Tibial nerve (tissue), 4 donors: ENCODE results near the gene SLC16A10.

Experiments
- EP300 ChIP-seq, 2 donors: sonication (generic); formaldehyde crosslinking; IDR thresholded peaks; one replicate each; pipeline ENCODE4 v1.6.1; 2017; ENCODE audit warnings: antibody characterized with exemption in 2 of 2, mild to moderate bottlenecking in 1 of 2
- POLR2A ChIP-seq, 2 donors: fragments of 450-650 bp; IDR thresholded peaks; one replicate each; pipeline ENCODE4 v1.6.1; 2017; ENCODE audit warnings: antibody characterized with exemption in 2 of 2, mild to moderate bottlenecking in 2 of 2, moderate library complexity in 2 of 2
- TF ChIP-seq, protein P1 (sequence below), 5 experiments: fragments of 200-600 bp in 3 of 5; fragments of 450-650 bp in 2 of 5; sonication (generic) in 3 of 5; IDR thresholded peaks; one replicate each; pipeline ENCODE4 v1.5.1; 2016 to 2019; ENCODE audit warnings: antibody characterized with exemption in 5 of 5, mild to moderate bottlenecking in 3 of 5, moderate library complexity in 2 of 5

DNA sequence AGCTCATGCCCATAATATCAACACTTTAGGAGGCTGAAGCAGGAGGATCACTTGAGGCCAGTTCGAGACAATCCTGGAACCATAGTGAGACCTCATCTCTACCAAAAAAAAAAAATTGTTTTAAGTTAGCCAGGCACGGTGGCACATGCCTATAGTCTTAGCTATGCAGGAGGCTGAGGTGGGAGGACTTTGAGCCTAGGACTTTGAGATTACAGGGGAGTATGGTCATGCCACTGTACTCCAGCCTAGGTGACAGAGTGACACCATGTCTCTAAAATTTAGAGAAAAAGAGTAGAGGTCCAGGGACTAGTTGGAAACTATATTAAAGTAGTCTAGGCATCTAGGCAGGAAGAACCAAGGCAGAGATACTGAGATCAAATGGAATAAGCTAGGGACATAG lies 121.6 kb downstream of the SLC16A10 start:
- TF ChIP-seq POLR2A (IDR thresholded peaks at IDR 0.05): no peak
- TF ChIP-seq, protein P1, sequence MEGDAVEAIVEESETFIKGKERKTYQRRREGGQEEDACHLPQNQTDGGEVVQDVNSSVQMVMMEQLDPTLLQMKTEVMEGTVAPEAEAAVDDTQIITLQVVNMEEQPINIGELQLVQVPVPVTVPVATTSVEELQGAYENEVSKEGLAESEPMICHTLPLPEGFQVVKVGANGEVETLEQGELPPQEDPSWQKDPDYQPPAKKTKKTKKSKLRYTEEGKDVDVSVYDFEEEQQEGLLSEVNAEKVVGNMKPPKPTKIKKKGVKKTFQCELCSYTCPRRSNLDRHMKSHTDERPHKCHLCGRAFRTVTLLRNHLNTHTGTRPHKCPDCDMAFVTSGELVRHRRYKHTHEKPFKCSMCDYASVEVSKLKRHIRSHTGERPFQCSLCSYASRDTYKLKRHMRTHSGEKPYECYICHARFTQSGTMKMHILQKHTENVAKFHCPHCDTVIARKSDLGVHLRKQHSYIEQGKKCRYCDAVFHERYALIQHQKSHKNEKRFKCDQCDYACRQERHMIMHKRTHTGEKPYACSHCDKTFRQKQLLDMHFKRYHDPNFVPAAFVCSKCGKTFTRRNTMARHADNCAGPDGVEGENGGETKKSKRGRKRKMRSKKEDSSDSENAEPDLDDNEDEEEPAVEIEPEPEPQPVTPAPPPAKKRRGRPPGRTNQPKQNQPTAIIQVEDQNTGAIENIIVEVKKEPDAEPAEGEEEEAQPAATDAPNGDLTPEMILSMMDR (IDR thresholded peaks at IDR 0.05): no peak
- TF ChIP-seq EP300 (IDR thresholded peaks at IDR 0.05): no peak
